COR-L47 (cell line): ENCODE results near the gene CSNK1D.

Experiments used
- DNase-seq: peaks from one replicate; lab custom pipeline; 2025; lab: John Stamatoyannopoulos, UW

The CSNK1D gene

DNA sequence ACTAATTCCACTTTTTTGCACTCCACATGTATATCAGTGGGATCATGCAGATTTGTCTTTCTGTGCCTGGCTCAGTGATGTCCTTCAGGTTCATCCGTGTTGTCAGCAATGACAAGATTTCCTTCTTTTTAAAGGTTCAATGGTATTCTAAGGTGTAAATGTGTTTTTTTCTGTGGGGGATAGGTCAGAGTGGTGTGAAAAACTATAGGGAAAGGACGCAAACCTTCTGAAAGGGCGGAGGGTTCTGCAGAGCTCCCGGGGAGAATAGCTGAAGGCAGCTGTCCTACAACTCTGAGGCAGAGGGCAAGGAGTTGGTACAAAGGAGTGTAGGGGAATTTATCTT is 21.9 kb upstream of the CSNK1D start:
- DNase-seq: no peak

DNA sequence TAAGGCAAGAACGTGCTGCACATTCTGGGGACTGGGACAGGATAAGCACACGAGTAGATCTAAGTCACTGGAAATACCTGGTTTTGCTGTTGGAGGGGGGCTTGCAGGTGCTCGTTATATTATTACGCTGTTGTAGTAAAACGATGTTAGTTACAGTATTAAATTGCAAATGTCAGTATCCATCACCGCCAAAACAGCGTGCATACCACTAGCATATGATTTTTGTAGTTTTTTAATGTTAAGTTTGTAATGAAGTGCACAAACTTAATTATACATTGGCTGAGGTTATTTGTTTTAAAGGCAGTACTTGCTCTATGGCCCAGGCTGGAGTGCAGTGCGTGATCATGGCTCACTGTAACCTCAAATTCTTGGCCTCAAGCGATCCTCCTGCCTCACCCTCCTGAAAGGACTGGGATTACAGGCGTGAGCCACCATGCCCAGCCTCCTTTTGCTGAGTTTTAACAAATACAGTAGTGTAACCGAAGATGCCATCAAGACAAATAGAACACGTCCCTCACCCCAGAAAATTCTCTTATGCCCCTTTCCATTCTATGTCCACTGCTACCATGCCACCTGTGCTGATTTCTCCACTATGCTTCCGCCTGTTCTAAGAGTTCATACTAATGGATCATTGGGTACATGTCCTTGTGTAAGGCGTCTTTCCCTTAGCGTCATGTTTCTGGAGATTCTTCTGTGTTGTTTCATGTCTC is 20.7 kb upstream of the CSNK1D start:
- no peak for DNase-seq

DNA sequence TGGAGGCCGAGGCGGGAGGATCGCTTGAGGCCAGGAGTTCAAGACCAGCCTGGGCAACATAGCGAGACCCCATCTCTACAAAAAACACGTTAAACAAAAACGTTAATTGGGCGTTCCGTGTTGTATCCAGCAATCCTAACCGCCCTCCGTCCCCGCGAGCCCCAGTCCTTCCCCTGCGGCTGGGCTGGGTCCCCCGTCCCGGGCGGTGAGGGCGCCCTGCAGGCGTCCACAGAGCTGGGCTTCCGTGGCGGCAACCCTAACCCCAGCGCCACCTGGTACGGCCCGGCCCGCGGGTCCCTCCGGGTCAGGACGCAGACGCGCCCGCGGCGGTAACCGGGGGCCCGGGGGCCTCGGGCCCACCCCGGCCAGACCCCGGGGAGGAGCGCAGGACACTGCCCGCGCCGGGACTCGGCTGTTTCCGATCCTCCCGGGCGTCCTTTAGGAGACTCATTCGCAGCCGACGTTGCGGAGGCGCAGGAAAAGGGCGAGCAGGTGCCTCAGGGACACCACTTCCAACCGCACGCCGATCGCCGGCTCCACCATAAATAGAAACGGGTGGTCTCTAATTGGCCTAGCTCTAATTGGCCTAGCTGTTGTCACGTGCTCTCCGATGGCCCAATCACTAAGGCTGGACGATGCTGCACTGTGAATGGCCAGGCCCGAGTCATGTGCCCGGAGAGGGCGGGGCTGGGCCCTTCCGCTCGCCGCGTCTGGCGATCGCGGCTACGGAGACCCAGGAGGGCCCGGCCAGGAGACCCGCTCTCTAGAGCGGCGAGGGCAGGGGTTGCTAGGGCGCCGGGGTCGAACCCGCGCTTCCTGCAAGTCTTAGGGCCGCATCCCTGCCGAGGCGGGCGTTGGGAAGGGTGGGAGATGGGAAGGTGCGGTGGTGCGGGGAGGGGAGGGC is 19.0 kb upstream of the CSNK1D start:
- peak; percentile 99 for DNase-seq

DNA sequence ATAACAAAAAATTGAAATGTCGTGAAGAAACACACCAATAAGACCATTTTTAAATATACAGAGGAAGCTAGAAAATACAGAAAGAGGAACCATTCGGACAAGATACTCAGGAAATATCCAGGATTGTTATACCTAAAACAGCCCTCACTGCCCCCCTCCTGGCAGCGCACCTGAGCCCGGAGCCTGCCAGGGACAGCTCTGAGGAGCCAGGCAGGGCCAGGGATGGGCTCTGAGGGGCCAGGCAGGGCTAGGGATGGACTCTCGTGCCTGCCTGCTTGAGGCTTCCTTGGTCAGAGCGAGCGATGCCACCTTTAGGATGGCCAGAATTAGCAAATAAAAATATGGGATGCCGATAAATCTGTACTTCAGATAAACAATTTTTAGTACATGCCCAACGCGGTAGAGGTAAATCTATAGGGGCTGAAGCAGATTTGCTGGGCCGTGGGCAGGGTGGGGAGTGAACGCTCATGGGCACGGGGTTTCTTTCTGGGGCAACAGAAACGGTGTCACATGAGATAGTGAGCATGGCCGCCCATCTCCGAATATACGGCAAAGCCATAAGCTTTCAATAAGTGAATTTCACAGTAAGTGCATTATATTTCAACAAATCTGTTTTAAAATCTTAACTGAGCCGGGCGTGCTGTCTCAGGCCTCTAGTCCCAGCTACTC is 18.2 kb upstream of the CSNK1D start:
- no peak for DNase-seq

DNA sequence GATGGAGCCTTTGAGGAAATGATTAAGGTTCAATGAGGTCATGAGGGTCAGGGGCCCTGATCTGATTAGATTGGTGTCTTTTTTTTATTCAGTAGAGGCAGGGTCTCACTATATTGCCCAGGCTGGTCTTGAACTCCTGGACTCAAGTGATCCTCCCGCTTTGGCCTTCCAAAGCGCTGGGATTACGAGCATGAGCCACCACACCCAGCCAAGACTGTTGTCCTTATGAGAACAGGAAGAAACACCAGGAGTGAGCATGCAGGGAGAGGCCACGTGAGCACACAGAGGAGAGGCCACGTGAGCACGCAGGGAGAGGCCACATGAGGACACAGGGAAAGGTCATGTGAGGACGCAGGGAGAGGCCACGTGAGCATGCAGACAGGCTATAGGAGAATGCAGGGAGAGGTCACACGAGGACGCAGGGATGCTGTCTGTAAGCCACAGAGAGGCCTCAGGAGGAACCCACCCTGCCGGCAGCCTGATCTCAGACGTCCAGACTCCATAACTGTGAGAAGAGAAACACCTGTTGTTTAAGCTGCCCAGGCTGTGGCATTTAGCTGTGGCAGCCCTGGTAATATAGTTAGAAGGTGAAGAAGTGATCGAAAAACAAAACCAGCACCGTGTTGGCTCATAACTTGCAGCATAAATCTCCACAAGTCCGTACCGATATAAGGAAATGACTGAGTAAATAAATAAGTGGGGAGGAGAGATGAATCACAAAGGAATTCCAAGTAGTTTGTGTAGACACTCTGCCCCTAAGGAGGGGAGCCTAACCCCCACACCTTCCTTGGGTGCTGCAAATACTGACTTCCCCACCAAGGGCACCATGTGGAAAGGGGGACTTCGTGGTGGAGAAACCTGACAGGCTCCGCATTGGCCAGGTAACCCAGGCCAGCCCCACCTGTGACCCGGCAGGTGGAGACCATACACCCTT is 14.6 kb upstream of the CSNK1D start:
- no peak for DNase-seq

DNA sequence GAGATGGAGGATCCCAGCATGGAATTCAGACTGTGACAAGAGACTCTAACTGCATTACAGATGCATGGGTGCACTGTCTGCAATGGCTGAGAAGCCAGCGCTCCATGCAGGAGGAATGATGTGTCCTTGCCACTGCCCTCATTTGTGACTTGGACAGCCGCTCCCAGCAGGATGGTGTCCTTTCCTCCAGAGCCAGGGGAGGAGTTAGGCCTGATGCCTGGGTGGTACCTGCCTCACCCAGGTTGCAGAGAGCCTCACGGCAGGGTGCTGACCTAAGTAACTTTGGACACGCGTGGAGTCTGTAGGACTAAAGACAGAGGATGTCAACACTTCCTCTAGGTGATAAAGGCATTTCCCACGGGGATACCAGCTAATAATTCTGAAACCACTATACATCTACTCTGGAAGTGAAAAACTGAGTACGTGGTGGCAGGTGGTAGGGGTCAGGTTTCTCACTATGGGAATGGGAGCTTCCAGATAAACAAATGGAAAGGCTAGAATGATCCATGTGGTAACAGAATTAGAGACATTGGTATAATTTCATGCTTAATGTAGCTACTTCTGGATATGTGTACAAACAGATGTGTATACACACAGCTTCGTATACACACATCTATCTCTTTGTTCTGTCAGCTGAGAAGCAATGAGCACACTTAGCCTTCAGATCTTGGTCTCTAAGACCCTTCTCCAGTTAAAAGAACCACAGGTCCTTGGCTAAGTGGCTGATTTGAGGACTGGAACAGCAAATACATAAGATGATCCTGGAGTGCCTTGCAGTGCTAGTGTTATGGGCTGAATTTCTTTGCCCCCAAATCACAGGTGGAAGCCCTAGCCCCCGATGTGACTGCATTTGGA is 13.7 kb upstream of the CSNK1D start:
- DNase-seq: no peak

DNA sequence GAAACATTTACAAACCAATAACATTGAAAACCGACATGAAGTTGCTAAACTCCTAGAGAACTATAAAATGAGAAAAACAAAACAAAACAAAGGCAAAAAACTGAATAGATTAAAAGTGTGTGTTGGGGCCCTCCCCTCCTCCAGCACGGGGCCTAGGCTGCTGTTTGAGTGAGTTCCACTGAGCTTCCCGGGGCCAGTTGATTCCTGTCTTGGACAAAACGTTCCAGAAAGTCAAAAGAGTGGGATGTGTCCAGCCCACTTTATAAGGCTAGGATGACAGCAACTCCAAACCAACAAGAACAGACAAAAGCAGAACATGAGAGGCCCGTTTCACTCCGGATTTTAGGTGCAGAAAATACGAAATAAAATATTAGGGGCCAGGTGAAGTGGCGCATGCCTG is 11.6 kb upstream of the CSNK1D start:
- DNase-seq: no peak

DNA sequence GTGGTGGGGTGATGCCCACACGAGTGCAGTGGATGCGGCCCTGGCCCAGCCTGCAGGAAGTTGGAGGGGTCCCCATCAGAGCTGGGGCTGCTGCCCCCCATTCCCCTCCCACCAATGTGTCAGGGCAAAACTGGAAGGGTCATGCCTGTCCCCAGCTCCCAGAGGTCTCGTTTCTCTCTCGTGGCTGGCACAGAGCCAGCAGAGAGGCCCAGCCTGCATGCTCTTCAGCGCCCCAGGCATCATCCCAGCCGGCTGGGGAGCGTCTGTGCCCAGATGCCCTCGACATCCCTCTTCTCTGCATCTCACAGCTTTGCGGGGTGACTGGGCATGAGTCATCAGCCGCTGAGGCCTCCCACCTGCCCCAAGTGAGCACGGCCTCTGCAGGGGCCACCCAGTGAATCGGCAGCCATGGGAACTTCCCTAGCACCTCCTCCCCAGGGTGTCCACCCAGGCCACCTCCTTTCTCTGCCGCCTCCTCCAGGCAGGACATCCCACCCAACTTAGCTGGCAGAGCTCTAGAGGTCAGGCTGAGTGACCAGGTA is 9.8 kb upstream of the CSNK1D start:
- DNase-seq: no peak

DNA sequence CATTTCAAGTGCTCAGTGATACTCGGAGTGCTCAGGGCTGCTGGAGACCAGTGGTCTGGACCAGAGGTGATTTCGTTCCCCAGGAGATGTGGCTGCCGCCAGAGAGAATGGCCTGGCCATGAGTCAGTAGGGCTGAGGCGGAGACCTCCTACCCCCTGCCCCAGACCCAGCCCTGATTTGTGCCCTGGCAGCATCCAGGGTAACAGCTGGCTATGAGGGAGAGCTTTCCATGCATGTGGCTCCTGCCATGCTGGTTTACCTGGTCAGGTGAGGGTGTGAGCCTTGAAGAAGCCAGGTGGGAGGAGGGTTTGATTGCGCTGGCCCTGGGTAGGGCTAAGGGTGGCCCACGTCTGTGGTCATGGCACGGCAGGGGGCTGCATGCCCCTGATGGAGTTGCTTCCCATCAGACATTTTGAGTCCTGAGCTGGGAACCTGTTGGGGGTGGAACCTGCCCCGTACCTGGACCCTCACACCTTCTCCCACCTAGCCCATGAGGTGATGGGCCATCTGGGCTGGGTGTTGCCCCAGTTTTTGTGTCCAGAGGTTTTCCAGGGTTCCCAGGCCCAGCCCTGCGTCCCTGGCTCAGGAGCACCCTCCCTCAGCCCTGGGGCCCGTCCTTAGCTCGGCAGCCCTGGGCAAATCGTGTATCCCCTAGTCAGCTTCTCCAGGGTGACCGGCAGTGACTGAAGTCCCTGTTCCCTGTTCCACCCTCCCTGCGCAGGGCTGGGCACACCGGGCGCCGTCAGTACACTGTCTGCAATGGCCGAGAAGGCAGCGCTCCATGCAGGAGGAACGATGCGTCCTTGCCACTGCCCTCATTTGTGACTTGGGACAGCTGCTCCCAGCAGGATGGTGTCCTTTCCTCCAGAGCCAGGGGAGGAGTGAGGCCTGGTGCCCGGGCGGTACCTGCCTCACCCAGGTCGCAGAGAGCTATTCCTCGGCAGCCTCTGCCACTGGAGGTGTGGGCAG is 9.0 kb upstream of the CSNK1D start:
- no peak for DNase-seq

DNA sequence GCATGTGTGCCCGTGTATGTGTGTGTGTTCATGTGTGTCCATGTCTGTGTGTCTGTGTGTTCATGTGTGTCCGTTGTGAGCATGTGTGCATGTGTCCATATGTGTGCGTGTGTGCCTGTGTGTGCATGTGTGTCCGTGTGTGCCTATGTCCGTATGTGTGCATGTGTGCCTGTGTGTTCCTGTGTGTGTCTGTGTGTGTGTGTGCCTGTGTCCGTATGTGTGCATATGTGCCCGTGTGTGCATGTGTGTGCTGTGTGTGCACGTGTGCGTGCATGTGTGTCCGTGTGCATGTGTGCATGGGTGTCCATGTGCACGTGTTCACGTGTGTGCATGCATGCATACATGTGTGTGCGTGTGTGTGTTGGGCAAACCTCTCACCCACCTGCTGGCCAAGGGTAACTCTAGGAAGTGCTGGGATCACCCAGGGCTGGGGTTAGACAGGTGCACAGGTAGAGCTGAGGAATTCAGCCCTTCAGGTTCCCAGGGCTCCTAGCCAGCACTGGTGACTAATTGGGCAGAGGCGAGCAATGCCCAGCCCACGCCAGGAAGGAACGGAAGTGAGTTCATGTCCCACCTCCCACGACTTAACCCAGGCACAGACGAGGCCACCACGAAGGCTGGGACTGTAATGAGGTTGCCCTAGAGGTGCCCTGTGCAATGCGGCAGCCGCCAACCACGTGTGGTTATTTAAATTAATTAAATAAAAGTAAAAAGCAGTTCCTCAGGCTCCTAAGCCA is 8.2 kb upstream of the CSNK1D start:
- no peak for DNase-seq

DNA sequence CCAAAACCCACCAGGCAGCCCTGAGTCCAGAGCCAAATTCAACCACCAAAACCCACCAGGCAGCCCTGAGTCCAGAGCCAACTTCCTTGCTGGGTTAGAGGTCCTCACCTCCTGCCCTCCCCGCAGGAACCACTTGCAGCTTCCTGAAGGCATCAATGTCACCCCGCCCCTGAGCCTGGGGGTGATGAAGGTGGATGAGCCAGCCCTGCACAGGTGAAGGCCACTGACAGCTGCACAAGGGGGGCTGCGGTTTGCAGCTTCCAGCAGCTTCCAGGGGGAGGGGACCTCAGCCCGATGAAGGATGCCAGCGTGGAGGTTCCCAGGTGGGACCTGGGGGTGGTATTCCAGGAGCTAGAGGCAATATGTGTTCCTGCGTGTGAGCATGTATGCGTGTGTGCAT is 7.6 kb upstream of the CSNK1D start:
- DNase-seq: no peak

DNA sequence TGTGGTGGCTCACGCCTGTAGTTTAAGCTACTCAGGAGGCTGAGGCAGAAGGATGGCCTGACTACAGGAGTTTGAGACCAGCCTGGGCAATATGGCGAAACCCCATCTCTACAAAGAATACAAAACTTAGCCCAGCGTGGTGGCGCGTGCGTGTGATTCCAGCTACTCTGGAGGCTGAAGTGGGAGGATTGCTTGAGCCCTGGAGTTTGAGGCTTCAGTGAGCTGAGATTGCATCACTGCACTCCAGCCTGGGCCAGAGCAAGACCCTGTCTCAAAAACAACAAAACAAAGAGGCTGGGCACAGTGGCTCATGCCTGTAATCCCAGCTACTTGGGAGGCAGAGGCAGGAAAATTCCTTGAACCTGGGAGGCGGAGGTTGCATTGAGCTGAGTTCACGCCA is 7.0 kb upstream of the CSNK1D start:
- no peak for DNase-seq

DNA sequence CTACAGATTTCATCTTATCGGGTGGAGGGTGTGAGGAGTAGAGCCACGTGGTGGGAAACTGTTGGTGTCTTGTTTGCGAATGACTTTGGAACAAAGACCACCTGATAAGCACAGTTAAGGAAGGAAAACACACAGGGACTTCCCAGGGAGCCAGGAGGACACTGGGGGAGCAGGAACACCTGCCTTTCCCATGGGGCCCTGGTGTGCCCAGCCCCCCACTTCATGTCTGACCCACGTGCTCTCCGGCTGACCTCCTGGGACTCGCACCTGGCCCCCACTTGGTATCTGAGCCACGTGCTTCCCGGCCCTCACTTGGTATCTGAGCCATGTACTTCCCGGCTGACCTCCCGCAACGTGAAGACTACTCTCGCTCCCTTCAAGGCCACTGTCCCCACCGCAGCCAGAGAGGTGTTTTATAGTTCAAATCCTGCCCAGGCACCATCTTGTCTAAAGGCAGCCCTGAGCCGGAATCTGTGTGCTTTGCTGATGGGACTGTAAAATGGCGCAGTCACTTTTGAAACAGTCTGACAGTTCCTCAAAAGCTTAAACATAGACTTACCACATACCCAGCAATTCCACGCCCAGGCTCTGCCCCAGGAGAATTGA is 5.4 kb upstream of the CSNK1D start:
- DNase-seq: peak; percentile 40

DNA sequence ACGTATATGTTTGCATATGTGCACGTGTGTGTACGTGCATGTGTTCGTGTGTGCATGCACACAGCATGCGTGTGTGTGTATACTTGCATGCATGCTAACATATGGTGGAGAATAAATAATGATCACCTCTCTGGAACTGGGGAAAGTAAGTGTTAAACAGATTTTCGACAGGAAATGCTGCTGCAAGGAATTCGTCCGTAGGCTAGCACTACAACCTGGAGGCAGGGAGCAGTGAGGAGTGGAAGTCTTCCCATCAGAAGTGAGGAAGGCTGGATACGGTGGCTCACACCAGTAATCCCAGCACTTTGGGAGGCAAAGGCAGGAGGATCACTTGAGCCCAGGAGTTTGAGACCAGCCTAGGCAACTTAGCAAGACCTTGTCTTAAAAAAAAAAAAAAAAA is 4.8 kb upstream of the CSNK1D start:
- no peak for DNase-seq

DNA sequence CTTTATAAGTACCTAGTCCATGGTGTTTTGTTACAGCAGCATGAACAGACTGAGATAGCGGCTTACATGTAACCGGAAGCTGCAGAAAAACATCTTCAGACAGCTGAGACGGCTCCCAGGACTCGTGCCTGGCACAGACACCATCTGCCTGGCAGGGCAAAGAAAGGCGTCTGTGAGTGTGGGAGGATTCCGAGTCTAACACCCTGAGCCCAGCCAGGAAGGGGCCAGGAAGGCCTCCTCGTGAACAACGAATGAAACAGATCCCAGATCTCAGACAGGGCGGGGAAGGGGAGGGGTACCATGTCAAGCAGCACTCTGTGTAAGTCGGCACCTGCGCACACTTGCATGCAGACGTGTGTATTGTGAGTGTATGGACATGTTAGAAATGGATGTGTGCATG is 4.4 kb upstream of the CSNK1D start:
- no peak for DNase-seq

DNA sequence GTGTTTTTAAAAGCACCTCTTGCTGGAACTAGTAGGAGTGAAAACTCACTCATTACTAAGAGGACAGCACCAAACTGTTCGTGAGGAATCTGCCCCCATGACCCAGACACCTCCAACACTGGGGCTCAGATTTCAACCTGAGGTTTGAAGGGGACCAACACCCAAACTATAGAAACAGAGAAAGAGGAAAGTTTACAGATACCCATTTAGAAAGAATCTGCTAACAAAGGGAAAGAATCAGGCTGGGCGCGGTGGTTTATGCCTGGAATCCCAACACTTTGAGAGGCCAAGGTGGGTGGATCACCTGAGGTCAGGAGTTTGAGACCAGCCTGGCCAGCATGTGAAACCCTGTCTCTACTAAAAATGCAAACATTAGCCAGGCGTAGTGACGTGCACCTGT is 3.4 kb upstream of the CSNK1D start:
- DNase-seq: no peak

DNA sequence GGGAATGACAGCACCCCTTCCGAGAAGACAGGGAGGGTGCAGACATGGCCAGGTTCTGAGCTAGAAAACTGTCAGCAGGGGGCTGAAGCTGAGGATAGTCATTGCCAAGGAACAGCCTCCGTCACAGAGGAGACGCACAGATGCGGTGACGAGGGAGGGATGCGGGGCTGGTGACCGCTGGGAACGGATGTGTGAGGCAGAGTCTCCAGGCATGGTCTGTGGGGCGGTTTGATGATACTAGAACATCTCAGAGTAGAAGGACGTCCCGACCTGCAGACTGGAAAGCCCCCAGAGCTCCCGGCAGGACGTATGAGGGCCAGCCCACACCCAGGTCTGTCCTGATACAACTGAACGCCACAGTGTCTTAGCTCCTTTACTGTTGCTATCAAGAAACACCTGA is 1.8 kb upstream of the CSNK1D start:
- DNase-seq: no peak
